ENCODE results near the gene PWP2.
"Not testable (repeated sequence)": the region's sequence is repeated elsewhere in the genome, so short reads cannot be mapped to it uniquely, and the experiment has no call there.

PWP2 gene

GRCh38 chr21:44138039-44138438 is 30.8 kb downstream of the PWP2 start:
- not testable (repeated sequence) for DNase-seq (ENCODE audit: low read depth in 3 of 3)

GRCh38 chr21:44139787-44140551 is 32.8 kb downstream of the PWP2 start:
- not testable (repeated sequence) for DNase-seq (ENCODE audit: low read depth in 3 of 3)

GRCh38 chr21:44140552-44140932 is 33.3 kb downstream of the PWP2 start:
- DNase-seq (ENCODE audit: low read depth in 3 of 3): not testable (repeated sequence)

- not testable (repeated sequence) for DNase-seq (ENCODE audit: low read depth in 3 of 3)
These were observed 35.3 kb downstream of the PWP2 start for GRCh38 chr21:44142470-44142869.

GRCh38 chr21:44143380-44143779 is 36.2 kb downstream of the PWP2 start:
- not testable (repeated sequence) for DNase-seq (ENCODE audit: low read depth in 3 of 3)

- not testable (repeated sequence) for DNase-seq (ENCODE audit: low read depth in 3 of 3)
These were observed 36.8 kb downstream of the PWP2 start for GRCh38 chr21:44143996-44144395.

GRCh38 chr21:44144784-44145602 is 37.8 kb downstream of the PWP2 start:
- DNase-seq (ENCODE audit: low read depth in 3 of 3): not testable (repeated sequence)

GRCh38 chr21:44145616-44146015 is 38.4 kb downstream of the PWP2 start:
- not testable (repeated sequence) for DNase-seq (ENCODE audit: low read depth in 3 of 3)

GRCh38 chr21:44147108-44147507 is 39.9 kb downstream of the PWP2 start:
- DNase-seq (ENCODE audit: low read depth in 3 of 3): not testable (repeated sequence)

GRCh38 chr21:44150255-44150654 is 43.1 kb downstream of the PWP2 start:
- DNase-seq (ENCODE audit: low read depth in 3 of 3): not testable (repeated sequence)

GRCh38 chr21:44153214-44153888 is 46.2 kb downstream of the PWP2 start:
- DNase-seq (ENCODE audit: low read depth in 3 of 3): not testable (repeated sequence)

GRCh38 chr21:44153889-44154228 is 46.7 kb downstream of the PWP2 start:
- peak; percentile 11 to 22 (median 18) for DNase-seq (ENCODE audit: low read depth in 3 of 3)

GRCh38 chr21:44154816-44155230 is 47.6 kb downstream of the PWP2 start:
- DNase-seq (ENCODE audit: low read depth in 3 of 3): not testable (repeated sequence)

- DNase-seq (ENCODE audit: low read depth in 3 of 3): not testable (repeated sequence)
These were observed 48.2 kb downstream of the PWP2 start for GRCh38 chr21:44155231-44155993.

- not testable (repeated sequence) for DNase-seq (ENCODE audit: low read depth in 3 of 3)
These were observed 48.8 kb downstream of the PWP2 start for GRCh38 chr21:44155994-44156380.

GRCh38 chr21:44157439-44158081 is 50.4 kb downstream of the PWP2 start:
- not testable (repeated sequence) for DNase-seq (ENCODE audit: low read depth in 3 of 3)

- DNase-seq (ENCODE audit: low read depth in 3 of 3): not testable (repeated sequence)
These were observed 50.9 kb downstream of the PWP2 start for GRCh38 chr21:44158082-44158468.

- DNase-seq (ENCODE audit: low read depth in 3 of 3): peak in 1 of 3 experiments; percentile 0
These were observed 52.4 kb downstream of the PWP2 start for GRCh38 chr21:44159349-44160297.

GRCh38 chr21:44160298-44160672 is 53.1 kb downstream of the PWP2 start:
- not testable (repeated sequence) for DNase-seq (ENCODE audit: low read depth in 3 of 3)

- DNase-seq (ENCODE audit: low read depth in 3 of 3): not testable (repeated sequence)
These were observed 53.6 kb downstream of the PWP2 start for GRCh38 chr21:44160821-44161220.

Measured in stimulated activated CD4-positive, alpha-beta T cell treated with anti-CD3 and anti-CD28 coated beads, TNF-alpha, amount 100 ng/mL, for 4 hours (primary cell).